ACC112 (cell line): Measurements from ENCODE around the gene ATP2B2.
A peak's percentile ranks its signal among the peaks of the same experiment; 100 is the strongest.

Experiments
- H2AFZ ChIP-seq: fragments of 200-600 bp; sonication (generic); one replicate; pipeline ENCODE4 v1.6.0; 2017; ENCODE audit warnings: antibody characterized with exemption, low read length; ENCODE audit not compliant: unreplicated experiment
- H3K27ac ChIP-seq: fragments of 200-600 bp; sonication (generic); 2 replicates; pipeline ENCODE4 v1.5.1; 2014; ENCODE audit warnings: low read depth, mild to moderate bottlenecking, antibody characterized with exemption, low read length, moderate library complexity
- H3K27me3 ChIP-seq: fragments of 200-600 bp; sonication (generic); 2 replicates; pipeline ENCODE4 v1.6.1; 2014; ENCODE audit warnings: mild to moderate bottlenecking, antibody characterized with exemption, low read length, moderate library complexity, mixed read lengths; ENCODE audit not compliant: insufficient read depth
- H3K36me3 ChIP-seq: fragments of 200-600 bp; sonication (generic); 2 replicates; pipeline ENCODE4 v1.6.1; 2016; ENCODE audit warnings: mild to moderate bottlenecking, antibody characterized with exemption, low read length, moderate library complexity, mixed read lengths; ENCODE audit not compliant: insufficient read depth
- H3K4me1 ChIP-seq: fragments of 200-600 bp; sonication (generic); one replicate; pipeline ENCODE4 v1.6.1; 2016; ENCODE audit warnings: low read length, mixed read lengths; ENCODE audit not compliant: insufficient read depth, unreplicated experiment, control insufficient read depth
- H3K4me3 ChIP-seq: fragments of 200-600 bp; sonication (generic); 2 replicates; pipeline ENCODE4 v1.5.1; 2014; ENCODE audit warnings: mild to moderate bottlenecking, low read depth, low read length
- H3K79me2 ChIP-seq: fragments of 200-600 bp; sonication (generic); one replicate; pipeline ENCODE4 v1.6.0; 2016; ENCODE audit warnings: low read length; ENCODE audit not compliant: control insufficient read depth, unreplicated experiment, insufficient read depth

Gene ATP2B2

DNA sequence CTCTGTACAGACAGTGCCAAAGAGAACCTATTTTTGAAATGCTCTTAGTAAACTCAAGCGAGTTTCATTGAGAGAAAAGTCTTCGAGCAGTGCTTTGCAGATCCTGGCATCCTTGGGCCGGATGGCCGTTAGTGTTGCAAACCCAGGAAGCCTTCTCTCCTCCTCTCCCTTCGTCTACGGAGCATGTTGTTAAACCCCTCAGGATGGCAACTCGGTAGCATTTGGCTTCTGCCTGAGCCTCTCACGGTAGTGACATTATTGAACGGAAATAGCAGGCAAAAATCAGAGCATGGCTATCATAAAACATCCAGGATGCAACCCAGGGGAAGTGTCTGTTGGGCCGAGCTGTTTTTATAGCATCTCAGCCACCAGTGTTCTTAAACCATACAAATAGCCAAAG is 177.8 kb downstream of the ATP2B2 start:
- Histone ChIP-seq H3K27ac (no peak overlapping the region), H3K79me2 (no peaks in the 10 kb centered on the region), H3K36me3 (no peaks in the 10 kb centered on the region), H3K27me3 (peaks cover 81% of the 10 kb centered on the region), H3K4me1 (no peaks in the 10 kb centered on the region), H3K4me3 (no peak overlapping the region), H2AFZ (no peak overlapping the region)

DNA sequence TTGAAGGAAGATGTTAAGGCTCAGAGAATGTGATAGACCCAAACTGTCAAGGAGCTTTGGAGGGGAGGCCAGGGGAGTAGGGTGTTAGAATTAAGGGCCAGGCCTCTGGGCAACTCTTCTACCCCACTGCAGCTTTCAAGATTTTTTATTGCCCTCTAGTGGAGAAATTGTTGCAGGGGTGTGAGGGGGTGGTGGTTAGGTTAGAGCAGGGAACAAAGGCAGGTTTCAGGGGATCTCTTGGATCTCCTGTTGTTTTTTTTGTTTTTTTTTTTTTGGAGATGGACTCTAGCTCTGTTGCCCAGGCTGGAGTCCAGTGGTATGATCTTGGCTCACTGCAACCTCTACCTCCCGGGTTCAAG is 183.1 kb downstream of the ATP2B2 start:
- Histone ChIP-seq H3K27me3 (peaks cover 29% of the 10 kb centered on the region), H3K4me1 (peaks cover 15% of the 10 kb centered on the region), H2AFZ (no peak overlapping the region), H3K36me3 (peaks cover 17% of the 10 kb centered on the region; the same call in 1 of the 2 replicates), H3K27ac (no peak overlapping the region), H3K79me2 (peaks cover 36% of the 10 kb centered on the region), H3K4me3 (no peak overlapping the region)

GRCh38 chr3:10321630-10322351 is 183.6 kb downstream of the ATP2B2 start:
- Histone ChIP-seq H3K27ac (no peak overlapping the region), H3K36me3 (peaks cover 21% of the 10 kb centered on the region; the same call in 1 of the 2 replicates), H3K27me3 (peaks cover 24% of the 10 kb centered on the region), H3K79me2 (peaks cover 40% of the 10 kb centered on the region), H2AFZ (peak overlapping the region; percentile 93), H3K4me1 (peaks cover 15% of the 10 kb centered on the region), H3K4me3 (no peak overlapping the region)

DNA sequence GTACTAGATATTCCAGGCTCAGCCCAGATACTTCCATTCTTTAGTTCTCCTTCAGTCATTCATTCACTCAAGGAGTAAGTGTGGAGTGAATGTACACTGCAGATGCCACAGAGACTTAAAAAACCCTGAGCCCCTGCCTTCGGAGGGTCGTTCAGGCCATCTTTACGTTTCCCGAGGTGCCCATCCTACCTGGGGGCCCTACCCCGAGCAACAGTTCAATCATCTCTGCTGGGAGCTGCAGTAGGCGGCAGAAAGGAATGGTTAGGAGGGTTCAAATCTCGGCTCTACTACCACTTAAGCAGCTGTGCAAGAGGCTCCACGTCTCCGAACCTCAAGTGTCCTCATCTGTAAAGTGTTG is 185.1 kb downstream of the ATP2B2 start:
- Histone ChIP-seq H2AFZ (no peak overlapping the region), H3K4me3 (peak overlapping the region; percentile 86), H3K79me2 (peaks cover 44% of the 10 kb centered on the region), H3K4me1 (peaks cover 15% of the 10 kb centered on the region), H3K27me3 (peaks cover 9% of the 10 kb centered on the region), H3K36me3 (peaks cover 28% of the 10 kb centered on the region; the same call in 1 of the 2 replicates), H3K27ac (peak overlapping the region; percentile 81)

DNA sequence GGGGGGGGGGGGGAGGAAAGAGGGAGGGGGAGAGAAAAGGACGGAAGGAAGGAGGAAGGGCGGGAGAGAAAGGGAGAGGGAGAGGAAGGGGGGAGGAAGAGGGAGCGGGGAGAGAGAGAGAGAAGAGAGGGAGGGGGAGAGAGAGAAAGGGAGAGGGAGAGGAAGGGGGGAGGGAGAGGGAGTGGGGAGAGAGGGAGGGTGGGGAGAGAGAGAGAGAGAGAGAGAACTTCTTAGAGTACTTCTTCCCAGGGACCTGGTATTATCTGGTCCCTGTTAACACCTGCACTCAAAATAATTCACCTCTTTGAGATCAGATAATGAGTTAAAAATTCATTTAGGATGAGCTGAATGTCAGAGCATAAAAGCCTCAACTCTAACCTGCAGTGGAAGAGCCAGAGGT is 185.6 kb downstream of the ATP2B2 start:
- H3K27ac ChIP-seq: peak overlapping the region; percentile 81; the same call in 1 of the 2 replicates
- peaks cover 45% of the 10 kb centered on the region for H3K79me2 ChIP-seq

DNA sequence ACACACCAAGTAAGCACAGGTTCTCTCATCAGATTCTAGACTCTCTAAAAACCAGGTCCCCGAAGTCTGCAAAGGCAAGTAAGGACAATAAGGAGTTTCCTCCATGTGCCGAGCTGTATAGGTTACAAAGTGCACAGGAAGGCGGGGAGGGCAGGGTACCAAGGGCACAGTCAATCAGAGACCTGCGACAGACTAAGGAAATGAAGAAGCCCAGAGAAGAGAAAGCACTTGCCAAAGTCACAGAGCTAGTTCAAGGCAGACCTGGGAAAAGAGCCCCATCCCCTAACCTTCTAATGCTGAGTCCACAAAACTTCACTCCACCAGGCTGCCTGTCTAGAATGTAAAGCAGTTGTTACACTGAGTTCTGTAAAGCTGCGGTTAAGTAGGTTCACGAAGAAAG is 186.1 kb downstream of the ATP2B2 start:
- H3K4me3 ChIP-seq: peak overlapping the region; percentile 86
- peaks cover 36% of the 10 kb centered on the region; the same call in 1 of the 2 replicates for H3K36me3 ChIP-seq
- H3K27ac ChIP-seq: no peak overlapping the region
- H3K27me3 ChIP-seq: no peaks in the 10 kb centered on the region
- peaks cover 15% of the 10 kb centered on the region for H3K4me1 ChIP-seq
- H3K79me2 ChIP-seq: peaks cover 51% of the 10 kb centered on the region
- no peak overlapping the region for H2AFZ ChIP-seq

More for the DNA sequence above, 185.6 kb downstream of the ATP2B2 start:
- Histone ChIP-seq H3K4me3 (peak overlapping the region; percentile 86), H3K27me3 (peaks cover 4% of the 10 kb centered on the region; the same call in 1 of the 2 replicates), H3K36me3 (peaks cover 31% of the 10 kb centered on the region; the same call in 1 of the 2 replicates), H3K4me1 (peaks cover 15% of the 10 kb centered on the region), H2AFZ (no peak overlapping the region)

GRCh38 chr3:10317961-10318350 is 187.4 kb downstream of the ATP2B2 start:
- Histone ChIP-seq H3K27me3 (no peaks in the 10 kb centered on the region), H3K4me1 (peaks cover 15% of the 10 kb centered on the region), H3K27ac (no peak overlapping the region), H2AFZ (no peak overlapping the region), H3K4me3 (no peak overlapping the region), H3K36me3 (peaks cover 38% of the 10 kb centered on the region; the same call in 1 of the 2 replicates), H3K79me2 (peaks cover 52% of the 10 kb centered on the region)

DNA sequence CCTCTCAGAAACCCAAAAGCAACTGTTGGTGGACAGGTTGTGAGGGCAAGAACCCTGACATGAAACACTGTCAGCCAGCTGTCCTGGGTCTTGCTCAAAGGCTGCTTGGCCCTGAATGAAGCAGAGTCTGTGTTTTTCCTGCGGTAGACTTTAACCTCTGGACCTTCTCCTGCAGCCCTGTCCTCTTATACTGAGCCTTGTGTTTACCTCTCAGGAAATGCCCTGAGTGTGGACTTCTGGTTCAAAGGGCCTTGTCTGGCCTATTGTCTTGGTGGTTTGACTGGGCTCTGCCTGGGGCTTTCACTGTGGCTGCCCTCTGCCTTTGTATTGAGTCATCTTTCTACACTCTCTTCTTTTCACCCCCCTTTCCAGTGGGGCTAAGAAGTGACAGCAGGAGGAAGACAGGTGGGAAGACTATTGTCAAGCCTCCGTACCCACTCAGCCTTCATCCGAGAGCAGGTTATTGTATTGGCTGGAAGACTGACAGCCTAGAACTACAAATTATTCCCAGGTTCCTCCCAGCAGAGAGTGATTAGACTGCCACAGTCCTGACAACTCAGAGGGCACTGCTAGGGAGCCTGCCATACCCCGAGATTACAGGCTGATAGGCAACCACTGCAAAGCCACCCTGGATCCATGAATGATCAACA is 187.9 kb downstream of the ATP2B2 start:
- Histone ChIP-seq H3K4me3 (no peak overlapping the region), H3K27me3 (no peaks in the 10 kb centered on the region), H2AFZ (no peak overlapping the region), H3K27ac (no peak overlapping the region), H3K79me2 (peaks cover 52% of the 10 kb centered on the region), H3K36me3 (peaks cover 38% of the 10 kb centered on the region; the same call in 1 of the 2 replicates), H3K4me1 (peaks cover 15% of the 10 kb centered on the region)

DNA sequence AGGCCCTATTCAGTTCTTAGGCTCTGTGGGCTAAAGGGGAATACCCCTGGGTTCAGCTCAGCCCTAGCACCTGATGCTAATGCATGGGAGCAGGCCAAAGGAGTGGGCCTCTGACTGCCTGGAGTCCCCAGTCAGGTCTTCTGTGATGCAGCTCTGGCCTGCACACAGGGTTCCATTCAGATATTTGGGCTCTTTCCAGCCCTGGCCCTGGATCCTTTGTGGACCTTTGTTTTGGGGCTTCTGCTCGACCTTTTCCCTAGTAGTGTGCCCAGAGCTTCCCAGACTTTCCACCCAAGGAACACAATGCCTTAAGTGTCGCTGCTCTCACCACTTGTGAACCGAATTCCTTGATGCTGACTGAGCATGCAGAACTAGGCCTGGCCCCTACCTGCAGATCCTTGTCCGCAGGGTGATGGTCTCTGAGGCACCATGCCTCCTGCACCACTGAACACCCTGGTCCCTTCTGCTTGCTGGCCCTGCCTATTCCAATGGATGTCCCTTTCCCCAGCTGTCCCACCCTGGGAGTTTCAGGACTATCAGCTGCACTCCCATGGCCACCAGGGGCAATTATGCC is 189.5 kb downstream of the ATP2B2 start:
- Histone ChIP-seq H3K27me3 (no peaks in the 10 kb centered on the region), H2AFZ (no peak overlapping the region), H3K79me2 (peaks cover 52% of the 10 kb centered on the region), H3K27ac (no peak overlapping the region), H3K36me3 (peaks cover 40% of the 10 kb centered on the region; the same call in 1 of the 2 replicates), H3K4me3 (no peak overlapping the region), H3K4me1 (peaks cover 15% of the 10 kb centered on the region)

GRCh38 chr3:10315101-10315500 is 190.3 kb downstream of the ATP2B2 start:
- peaks cover 45% of the 10 kb centered on the region for H3K79me2 ChIP-seq
- peaks cover 46% of the 10 kb centered on the region; the same call in 1 of the 2 replicates for H3K36me3 ChIP-seq
- no peaks in the 10 kb centered on the region for H3K27me3 ChIP-seq
- no peak overlapping the region for H3K27ac ChIP-seq
- H3K4me1 ChIP-seq: peaks cover 19% of the 10 kb centered on the region
- H2AFZ ChIP-seq: no peak overlapping the region
- no peak overlapping the region for H3K4me3 ChIP-seq
